Measurements from ENCODE around the gene CLEC10A.
"Not testable (repeated sequence)": the region's sequence is repeated elsewhere in the genome, so short reads cannot be mapped to it uniquely, and the experiment has no call there.

The CLEC10A gene
- 0 reads per million in 2 donors for total RNA-seq

GRCh38 chr17:7079581-7080455 is at the start of gene CLEC10A:
Gene CLEC10A (minus strand): TSS chr17:7080251. CDS start chr17:7078812, 1,439 bp downstream.
- DNase-seq = no peak

GRCh38 chr17:7129311-7129710 is 49.3 kb upstream of the CLEC10A start:
- DNase-seq = no peak

DNA sequence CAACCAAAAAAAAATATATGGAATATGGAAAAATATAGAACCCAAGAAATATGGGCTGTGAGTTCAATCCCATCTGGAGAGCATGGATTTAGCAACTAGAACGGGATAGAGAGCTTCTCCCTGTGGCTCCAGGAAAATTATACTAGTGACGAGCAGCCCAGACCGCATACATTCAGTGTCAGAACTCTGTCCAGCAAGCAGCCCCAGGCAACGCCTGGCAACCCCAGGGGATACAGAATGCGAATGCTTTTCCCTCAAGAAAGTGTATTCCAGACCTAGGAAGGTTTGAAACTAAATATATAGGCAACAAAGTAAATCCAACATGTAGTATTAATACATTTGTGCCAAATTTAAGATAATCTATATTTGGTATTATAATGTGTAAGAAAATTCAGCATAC is 48.1 kb upstream of the CLEC10A start:
- DNase-seq = no peak

GRCh38 chr17:7127501-7127900 is 47.5 kb upstream of the CLEC10A start:
- DNase-seq = not testable (repeated sequence)

DNA sequence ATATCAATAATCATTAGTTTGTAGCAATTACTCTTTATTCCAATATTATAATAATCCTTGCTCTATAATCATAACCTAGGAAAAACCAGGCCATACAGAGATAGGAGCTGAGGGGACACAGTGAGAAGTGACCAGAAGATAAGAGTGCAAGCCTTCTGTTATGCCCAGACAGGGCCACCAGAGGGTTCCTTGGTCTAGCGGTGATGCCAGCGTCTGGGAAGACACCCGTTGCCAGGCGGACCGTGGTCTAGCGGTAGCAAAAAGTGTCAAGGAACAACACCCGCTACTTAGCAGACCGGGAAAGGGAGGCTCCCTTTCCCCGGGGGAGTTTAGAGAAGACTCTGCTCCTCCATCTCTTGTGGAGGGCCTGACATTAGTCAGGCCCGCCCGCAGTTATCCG is 46.3 kb upstream of the CLEC10A start:
- not testable (repeated sequence) for DNase-seq

- no peak for DNase-seq
Observed at GRCh38 chr17:7124923-7125322, 44.9 kb upstream of the CLEC10A start.

GRCh38 chr17:7123844-7124243 is 43.8 kb upstream of the CLEC10A start:
- DNase-seq = no peak

GRCh38 chr17:7122381-7122780 is 42.3 kb upstream of the CLEC10A start:
- DNase-seq = no peak

DNA sequence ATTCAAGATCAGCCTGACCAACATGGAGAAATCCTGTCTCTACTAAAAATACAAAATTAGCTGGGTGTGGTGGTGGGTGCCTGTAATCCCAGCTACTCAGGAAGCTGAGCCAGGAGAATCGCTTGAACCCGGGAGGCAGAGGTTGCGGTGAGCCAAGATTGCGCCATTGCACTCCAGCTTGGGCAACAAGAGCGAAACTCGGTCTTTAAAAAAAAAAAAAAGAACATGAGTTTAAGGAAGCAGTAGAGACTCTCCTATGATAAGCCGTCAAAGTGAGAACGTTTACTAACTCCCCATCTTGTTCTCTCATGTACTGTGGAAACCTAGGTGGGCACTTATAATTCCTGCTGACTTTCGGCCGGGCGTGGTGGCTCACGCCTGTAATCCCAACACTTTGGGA is 40.6 kb upstream of the CLEC10A start:
- DNase-seq = not testable (repeated sequence)

GRCh38 chr17:7120123-7120522 is 40.1 kb upstream of the CLEC10A start:
- DNase-seq = no peak

DNA sequence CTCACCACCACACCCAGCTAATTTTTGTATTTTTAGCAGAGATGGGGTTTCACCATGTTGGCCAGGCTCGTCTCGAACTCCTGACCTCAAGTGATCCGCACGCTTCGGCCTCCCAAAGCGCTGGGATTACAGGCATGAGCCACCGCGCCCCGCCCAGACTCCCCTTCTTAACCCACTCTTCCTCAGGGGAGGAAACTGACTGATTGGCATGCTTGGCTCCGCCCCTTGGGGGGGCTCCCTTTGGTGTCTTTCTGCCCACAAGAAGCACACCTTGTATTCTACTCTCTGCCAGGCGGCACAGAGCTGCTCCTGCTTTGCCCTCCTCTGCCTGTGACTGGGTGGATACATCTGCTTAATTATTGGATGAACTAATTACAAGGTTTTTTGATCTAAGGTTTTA is 39.3 kb upstream of the CLEC10A start:
- no peak for DNase-seq

DNA sequence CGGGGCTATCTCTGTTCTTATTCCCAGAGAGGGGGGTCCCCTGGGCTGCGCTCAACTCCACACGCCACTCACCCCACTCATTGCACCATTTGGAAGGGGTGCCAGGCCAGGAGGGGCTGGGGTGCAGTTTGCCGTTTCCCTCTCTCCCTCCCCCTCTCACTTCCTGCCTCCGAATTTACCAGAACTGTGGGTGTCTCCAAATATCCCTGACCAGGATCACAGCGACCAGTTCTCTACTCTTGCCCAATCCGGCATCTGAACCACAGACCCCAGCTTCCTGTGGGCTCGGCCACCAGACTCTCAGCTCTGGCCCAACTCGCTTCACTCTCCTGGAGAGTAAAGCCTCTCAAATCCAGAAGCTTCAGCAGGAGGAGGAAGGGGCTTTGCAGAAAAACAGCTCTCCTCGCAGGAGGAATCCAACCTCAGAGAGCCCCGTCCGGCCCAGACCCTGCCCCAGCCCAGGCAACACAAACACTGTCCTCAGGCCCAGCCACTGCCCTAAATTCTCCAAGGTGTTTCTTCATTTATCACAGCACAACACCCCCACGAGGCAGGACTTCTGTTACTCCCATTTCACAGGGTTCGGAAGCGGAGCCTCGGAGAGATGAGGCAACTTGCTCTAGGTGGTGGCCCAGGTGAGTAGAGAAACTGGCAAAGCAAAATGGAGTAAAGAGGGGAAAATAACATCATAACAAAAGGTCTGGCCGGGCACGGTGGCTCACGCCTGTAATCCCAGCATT is 35.0 kb upstream of the CLEC10A start:
- no peak for DNase-seq

- DNase-seq = no peak
Observed at GRCh38 chr17:7114241-7114874, 34.3 kb upstream of the CLEC10A start, which contains the start of gene ASGR2. Gene ASGR2 (minus strand): TSS chr17:7114822. CDS start chr17:7114240, 582 bp downstream.

- DNase-seq = no peak
Observed at GRCh38 chr17:7113273-7114071, 33.4 kb upstream of the CLEC10A start.

DNA sequence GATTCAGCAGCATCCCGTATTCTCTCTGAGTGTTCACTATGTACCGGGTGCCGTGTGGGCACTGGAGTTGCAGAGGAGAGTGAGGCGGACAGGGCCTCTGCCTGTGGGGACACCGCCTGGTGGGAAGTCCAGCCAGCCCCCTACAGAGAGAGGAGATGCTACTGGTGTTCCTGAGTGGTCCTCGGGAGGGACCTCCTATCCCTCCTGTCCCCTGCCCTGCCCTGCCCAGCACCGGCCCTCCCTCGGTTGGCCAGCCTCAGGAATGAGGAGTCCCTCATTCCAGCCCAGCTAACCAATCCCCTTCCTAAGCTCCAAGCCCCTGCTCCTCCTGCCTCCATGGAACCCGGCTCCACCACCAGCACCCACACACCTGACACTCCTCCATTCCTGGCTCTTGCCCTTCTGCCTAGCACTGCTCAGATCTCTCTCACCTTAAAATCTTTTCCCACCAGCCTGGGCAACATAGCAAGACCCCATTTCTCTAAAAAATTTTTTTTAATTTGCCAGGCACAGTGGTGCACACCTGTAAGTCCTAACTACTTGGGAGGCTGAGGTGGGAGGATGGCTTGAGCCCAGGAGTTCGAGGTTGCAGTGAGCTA is 32.6 kb upstream of the CLEC10A start:
- DNase-seq = no peak

DNA sequence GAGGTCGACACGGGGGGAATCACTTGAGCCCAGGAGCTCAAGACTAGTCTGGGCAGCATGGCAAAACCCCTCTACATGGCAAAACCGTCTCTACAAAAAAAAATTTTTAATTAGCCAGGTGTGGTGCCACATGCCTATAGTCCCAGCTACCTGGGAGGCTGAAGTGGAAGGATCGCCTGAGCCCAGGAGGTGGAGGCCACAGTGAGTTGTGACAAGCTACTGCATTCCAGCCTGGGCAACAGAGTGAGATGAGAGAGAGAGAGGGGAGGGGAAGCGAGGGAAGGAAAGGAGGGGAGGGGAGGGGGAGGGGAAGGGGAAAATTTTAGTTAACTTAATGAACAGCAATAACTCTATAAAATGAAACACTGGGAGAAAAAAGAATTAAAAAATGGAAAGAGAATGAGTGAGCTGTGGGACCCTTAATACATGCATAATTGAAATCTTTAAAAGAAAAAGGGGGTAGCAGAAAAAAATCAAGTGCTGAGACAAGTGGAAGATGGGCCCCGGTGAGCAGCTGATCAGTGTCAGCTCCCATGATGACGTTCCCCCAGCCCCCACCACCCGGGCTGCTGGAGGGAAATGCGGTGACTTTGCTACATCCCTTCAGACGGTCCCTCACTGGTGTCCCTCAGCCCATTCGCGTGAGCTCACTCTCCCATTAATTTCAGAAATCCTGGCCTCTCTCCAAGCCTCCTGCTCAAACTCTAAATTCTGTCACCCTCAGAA is 31.9 kb upstream of the CLEC10A start:
- no peak for DNase-seq

DNA sequence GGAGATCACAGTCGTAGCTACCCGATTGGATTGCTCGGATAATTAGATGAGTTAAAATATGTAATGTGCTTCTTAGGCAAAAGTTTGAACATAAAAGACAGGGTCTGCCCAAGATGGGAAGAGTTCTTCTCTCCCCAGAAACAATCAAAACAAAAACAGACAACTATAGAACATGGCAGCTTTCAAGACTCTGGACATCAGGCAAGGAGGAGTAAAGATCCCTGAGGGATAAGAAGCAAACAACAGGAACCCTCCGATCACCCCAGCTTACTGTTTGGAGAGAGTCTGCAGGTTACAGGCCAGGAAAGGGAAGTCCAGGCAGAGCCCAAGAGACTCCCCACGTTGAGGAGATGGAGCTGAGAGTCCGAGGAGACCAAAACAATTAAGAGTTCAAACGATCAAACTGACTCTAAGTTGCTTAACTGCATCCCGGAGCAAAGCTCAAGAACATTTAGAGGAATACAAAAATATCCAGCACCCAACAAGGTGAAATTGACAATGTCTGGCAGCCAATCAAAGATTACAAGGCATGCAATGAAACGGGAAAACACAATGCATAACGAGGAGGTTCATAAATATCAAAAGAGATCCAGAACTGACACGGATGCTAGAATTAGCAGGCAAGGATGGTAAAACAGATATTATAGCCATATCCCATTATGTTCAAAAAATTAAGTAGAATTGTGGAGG is 30.7 kb upstream of the CLEC10A start:
- DNase-seq = no peak

DNA sequence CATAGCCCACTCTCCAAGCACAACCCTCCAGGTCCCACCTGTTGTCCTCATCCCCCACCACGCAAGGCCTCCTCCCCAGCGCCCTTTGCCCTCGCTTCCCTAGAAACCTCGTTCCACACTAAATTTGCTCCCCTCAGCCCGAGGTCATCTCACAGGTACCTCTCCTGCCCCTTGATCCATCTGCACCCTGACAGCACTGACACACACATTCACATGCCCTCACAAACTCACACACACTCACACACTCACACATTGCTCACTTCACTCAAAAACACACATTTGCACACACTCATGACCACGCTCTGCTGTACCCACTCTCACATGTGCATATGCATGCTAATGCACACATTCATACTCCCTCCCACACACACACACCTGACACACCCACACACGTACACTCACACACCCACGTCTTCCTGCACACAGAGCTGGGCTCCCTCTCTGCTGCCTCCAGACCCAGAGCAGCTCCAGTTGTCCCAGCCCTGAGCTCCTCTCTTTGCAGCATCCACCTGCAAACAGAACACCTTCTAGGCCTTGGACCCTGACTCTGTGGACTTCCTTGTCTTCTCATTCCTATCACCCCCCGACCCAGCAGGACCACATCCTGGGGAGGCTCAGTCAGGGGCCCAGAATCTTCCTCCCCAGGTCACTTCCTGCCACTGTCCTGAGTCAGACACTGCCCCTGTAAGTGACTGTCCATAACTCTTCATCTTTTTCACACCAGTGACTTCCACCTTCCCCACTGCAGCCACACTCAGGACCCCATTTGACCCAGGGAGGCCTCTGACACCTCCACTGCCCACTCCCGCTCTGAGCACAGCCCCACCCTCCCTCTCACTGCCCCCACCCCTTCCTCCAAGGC is 29.6 kb upstream of the CLEC10A start:
- no peak for DNase-seq

- DNase-seq = no peak
Observed at GRCh38 chr17:7108981-7109380, 28.9 kb upstream of the CLEC10A start.

DNA sequence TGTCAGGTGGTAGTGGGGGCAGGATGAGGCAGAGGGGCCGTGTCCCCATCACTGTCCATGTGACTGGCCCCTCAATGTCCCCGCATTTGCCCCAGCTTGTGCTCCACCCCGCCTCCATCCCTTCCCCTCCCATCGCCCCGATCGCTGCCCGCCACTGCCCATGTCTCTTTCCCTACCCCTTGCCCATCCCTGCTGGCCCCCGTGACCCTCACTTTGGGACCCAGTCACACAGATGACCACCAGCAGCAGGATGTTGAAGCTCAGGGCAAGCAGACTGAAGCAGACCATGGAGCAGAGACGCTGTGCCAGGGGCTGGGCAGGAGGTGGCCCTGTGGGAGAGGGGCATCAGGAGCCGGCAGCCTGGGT is 28.5 kb upstream of the CLEC10A start:
- no peak for DNase-seq

Measured in activated gamma-delta T cell (primary cell).